Activated CD8-positive, alpha-beta memory T cell treated with anti-CD3 and anti-CD28 coated beads, Interleukin-2, amount 50 U/mL, for 24 hours (primary cell): ENCODE measurements around the gene HLA-F.

Source experiments
- DNase-seq: peaks from one replicate; pipeline ENCODE4 v3.0.0-alpha.2; 2020; ENCODE audit errors: extremely low read depth

Gene HLA-F

DNA sequence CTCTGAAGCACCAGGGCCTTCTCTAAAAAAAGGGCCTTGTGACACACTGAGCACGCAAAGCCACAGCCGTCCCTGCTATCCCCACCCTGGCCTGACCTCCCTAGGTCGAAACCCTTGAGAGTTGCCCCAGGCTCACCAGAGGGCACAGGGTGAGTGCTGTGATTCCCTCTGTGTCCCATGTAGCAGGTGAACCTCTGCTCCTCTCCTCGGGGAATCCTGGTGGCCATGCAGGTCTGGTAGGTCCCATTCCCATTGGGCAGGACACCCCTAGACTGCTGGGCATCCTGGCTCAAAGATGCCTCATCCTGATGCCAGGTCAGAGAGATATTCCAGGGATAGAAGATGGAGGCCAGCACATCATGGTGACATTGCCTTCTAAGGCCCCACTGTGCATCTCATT, 20.9 kb downstream of the HLA-F start:
- DNase-seq: no peak

DNA sequence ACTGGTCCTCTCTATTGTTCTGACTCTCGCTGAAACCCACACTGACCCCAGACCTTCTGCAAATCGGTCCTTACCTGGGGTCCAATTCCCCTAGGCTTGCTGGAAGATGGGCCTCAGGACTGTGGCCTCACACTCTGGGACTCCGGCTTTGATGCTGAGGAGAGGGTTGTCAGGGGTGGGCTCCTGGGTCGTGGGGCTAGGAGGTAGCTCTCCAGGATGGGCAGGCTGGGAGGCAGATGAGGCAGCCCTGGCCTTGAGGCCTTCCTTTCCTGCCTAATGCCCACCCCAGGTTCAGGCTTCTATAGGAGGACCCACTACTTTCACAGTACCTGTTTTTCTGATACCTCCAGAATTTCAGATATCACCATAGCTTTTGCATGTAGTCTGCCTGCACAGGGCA, 21.4 kb downstream of the HLA-F start:
- DNase-seq: no peak

DNA sequence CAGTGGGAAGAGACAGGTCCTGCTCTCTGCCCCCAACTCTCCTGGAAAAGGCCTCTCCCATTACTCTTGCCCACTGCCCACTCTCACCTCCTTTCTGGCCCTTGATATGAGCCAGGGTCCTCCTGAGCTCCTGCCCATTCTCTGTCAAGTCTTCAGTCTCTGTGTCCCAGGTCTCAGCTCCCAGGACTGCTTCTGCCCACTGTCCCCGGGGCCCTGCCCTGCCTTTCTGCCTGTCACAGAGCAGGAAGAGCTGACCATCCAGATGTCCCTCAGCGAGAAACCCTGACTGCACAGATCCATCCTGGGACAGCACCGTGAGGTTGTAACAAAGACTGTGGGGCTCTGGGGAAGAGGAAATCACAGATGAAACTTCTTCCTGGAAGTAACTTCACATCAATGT, 22.2 kb downstream of the HLA-F start:
- DNase-seq: no peak

GRCh38 chr6:29745855-29746449, 22.7 kb downstream of the HLA-F start:
- no peak for DNase-seq

GRCh38 chr6:29746846-29747687, 23.8 kb downstream of the HLA-F start:
- DNase-seq: no peak

- DNase-seq: no peak
Observed at GRCh38 chr6:29747688-29748250, 24.5 kb downstream of the HLA-F start.

DNA sequence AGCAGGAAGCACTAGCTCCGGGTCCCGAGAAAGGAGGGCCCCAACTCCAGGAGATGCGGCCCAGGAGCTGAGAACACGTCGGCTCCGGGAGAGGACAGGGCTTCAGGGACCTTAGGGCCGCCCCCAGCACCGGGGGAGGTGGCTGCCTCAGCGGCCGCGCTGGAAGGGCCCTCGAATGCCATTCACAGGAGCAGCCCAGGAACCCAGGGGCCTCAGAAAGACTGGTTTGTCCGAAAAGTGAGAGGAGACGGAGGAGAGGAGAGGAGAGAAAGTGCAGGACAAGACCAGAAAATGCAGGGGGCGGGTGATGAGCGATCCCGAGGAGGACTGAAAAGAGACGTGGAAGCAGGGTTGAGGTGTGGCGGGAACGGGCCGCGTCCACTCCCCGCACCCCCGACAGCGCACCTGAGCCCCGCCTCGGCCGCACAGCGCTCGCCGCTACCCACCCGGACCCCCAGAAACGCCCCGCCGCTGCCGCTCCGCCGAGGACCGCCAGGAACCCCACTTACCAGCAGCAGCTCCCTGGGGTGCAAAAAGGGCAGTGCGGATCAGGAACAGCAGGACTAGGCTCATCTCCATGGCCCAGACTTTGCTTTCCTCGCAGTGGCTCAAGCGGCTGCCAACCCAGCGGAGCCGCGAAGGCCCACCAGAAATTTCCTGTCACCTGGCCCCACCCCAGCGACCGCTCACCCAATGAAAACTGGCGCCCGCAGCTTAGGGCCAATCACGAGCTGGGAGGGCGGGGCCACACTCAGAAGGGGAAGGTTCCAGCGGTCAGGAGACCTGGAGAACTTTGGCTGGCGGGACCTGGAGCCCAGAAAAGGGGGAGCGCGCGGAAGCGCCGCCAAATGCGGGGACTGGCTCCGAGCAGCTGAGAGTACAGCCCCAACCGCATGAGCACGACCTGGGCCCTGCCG, 25.4 kb downstream of the HLA-F start:
- peak; percentile 44 for DNase-seq

DNA sequence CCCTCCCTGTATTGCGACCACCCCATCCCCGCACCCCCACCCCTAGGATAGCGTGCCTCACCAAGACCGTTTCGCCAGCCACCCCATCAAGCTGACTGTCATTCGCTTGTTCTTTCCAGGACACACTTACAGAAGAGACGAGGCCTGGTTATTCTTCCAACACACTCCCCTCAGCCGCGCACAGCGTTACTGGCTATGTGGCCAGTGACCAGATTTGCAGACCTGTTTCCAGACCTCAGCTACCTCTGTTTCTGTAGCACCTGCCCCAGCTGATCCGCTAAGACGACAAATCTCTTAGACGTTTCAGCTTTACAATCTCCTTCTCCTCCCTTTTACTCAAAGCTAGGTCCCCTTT, 26.1 kb downstream of the HLA-F start:
- DNase-seq: no peak

DNA sequence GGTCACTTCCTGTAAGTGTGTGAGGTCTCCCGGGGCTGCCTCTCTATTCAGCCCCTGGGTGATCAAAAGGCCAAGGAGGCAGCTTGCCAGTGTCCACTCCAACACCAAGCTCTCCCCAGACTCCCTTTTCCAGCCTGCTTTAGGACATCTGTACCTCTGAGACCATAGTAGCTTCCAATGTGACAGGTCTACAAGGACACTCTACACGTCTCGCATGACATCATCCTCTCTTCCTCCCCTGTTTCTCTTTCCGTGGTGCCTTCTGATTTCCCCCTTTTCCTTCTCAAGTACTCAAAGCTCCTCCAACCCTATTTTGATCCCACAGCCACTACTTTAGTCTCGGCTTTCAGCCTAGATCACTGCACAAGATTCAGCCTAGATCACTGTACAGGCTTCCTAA, 26.4 kb downstream of the HLA-F start:
- no peak for DNase-seq

DNA sequence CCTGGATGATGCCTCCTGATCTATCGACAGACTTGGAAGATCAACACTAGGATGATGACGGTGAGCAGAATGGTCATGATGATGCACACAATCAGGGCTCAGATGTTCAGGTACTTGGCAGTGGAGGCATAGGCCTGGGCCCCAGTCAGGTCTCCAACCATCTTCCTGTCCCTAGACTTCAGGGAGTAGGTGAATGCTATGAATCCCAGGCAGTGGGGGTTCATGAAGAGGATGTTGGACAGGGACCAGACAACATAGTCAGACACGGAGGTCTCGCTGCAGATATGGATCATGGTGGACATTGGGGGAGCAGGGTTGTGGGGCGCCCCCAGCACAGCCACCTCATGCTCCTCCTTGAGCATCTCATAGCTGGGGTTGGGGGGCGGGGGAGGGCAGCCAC, 27.5 kb downstream of the HLA-F start:
- DNase-seq: no peak

GRCh38 chr6:29751480-29751879, 28.2 kb downstream of the HLA-F start:
- DNase-seq: no peak

DNA sequence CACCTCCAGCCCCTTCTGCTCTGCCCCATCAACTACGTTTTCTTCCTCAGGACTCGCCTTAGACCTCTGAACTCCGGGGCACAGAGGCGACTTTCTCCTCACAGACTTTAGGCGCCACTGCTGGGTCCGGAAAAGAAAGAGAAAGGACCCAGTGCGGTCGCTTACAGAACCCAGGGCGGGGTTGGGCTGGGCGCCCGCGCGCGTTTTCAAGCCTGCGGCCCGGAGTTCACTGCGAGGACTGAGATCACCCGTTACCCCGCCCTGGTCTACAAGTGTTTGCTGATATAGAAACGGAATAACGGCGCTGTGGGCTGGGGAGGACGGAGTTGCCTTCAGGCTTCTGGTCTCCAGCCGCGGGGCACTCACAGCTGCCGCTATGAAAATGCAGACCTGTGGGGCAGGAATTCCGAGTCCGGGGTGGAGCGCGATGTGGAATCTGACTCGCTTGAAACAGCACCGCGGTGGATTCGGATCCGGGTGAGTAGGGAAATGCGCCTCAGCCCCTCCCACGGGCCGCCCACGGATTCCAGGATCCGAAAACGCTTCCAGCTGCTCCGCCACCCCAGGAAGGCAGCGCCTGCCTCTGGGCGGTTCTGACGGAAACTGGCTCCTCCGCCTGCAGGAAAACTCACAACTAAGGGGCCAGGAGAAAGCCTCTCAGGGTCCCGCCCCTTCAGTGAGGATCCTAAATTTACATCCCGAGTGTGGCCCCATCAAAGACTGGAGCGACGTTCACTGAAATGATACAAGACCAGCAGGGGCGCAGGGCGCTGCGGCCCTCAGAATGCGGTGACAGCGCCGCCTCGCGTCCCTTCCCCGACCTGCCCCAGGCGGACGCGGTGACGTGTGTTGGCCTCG, 29.4 kb downstream of the HLA-F start:
- DNase-seq: peak; percentile 49

DNA sequence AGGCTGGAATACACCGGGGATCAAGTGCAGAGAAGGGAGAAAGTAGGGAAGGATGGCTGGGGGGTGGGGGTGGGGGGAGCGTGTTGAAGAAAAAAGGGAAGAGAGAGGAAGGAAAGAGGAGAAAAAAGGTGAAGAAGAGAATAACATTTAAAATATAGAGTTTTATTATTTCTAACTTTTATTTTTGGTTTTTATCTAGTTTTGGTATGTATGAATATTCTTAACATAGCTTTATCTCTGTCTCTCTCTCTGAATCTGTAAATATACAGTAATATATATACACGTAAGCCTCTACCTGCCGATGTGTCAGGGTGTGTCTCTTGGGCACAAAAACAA, 30.0 kb downstream of the HLA-F start:
- no peak for DNase-seq

DNA sequence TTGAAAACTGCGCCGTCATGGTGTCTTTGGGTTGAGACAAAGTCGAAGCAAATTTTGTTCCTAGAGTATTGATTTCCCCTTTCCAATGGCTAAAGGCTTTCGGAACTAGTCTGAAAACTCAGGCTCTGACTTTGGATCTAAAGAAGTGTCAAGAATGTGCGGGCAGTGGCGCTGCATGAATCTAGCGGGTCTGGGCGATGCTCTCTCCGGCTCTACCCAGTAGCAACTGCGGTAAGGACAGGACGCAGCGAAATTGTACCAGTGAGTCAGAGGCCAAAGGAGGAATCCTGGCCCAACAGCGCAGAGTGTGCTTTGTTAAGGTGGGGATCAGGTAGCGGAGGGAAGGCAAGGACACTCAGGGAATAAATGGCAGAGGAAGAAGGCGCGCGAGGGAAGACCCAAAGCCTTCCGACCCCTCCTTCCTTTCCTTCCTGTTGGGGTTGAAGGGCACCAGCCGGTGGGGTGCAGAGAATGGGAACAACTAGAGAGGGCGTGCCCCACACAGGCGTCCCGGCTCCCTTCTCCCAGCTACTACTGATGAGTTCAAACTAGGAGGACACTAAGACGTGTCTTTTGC, 32.1 kb downstream of the HLA-F start:
- no peak for DNase-seq

DNA sequence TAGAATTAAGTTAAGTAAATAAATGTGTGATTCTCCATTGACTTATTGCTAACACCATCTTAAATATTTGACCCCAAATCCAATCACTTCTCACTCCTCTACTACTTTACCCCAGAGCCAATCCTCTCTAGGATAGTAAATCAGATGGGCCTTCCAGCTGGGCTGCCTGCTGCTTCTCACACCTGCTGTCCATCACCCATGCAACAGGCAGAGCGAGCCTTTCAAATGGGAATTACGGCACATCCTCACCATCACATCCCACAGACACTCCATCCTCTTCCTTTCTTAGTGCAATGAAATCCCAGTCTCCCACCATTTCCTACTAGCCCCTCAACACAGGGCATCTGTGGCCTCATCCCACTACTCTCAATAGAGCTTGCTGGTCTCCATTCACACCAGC, 34.0 kb downstream of the HLA-F start:
- DNase-seq: no peak

- no peak for DNase-seq
Observed at GRCh38 chr6:29757701-29758293, 34.6 kb downstream of the HLA-F start.

DNA sequence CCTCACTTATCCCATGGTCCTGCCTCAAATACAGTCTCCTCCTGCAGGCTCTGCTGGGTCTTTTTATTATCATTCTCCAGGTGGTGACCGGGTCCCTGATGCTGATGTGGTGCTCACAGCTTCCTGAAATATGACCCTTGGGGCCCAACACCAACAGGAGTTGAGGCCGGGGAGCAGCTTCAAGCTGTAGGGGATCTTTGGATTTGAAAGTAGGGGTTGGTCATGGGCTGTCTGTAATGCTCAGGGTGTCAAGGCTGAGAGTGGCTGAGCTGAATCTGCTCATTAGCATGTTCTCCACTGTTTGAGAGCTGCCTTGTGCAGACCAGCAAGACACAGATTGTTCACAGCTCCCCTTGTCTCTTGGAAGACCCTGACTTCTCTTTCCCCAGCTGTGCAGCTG, 35.5 kb downstream of the HLA-F start:
- DNase-seq: no peak

DNA sequence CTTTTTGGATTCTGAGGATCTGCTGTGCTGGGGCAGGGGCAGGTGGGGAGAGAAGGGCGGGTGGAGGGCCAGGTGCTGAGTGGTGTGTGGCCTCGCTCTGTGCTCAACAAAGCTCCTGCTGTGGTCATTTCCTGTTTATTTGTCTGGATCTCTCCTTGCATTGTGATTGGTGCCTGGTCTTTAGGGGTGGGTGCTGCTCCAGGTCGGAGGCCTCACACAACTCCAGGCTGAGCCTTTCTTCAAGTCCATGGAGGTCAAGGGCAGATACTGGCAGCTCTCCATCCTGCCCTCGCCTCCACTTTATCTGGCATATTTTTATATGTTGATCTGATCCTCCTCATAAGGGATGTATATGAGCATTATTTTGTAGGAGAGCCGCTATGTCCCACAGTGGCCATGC, 36.2 kb downstream of the HLA-F start:
- no peak for DNase-seq

DNA sequence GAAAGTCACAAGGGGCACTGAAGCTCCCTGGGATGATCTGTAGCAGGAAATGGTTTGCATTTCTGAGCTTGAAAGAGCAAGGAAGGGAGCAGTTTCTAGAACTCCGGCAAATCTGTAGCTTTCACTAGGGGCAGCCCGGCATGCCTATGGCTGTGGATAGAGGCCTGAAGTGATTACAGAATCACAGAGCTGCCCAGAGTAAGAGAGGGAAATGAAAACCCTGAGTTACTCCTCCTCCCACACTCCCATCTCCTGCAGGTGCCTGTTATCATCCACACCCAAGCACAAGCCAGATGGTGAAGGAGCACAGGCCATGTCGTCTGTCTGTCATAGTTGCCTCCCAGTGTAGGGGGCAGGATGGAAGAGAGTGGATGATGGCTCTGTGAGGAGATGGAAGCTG, 37.1 kb downstream of the HLA-F start:
- no peak for DNase-seq

DNA sequence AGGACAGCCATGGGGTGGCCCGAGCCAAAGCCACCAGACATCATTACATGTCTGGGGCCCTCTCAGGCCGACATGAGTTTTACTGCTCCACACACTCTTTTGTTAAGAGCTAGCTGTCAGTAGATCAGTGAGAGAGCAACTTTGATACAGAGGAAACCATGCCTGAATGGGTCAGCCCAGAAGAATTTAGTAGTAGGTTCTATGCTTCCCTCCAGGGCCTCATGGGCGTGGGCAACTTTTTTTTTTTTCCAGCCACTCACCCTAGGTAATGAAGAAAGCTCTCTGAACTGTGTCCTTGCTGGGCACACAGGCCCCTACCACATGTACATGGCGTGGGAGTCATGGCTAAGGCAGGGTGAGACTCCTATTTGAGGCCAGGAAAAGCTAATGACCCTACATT, 38.8 kb downstream of the HLA-F start:
- DNase-seq: no peak

DNA sequence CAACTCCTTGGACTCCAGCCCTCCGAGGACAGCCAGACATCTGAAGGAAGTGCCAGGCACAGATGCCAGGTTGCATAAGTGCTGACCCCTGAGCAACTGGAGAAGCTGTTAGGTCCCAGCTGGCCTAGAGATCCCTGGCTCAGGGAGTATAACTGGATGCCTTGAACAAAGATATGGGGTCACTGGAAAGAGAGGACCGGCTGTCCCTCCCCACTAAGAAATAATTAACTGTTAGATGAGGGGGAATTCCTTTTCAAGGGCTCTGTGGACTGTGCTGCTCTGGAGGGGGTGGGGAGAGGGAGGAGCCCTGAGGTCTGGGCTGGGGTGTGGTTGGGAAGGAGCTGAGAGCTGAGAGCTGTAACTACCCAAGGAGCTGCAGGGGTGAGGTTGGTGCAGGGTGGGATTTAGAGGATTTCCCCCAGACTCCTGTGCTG, 39.6 kb downstream of the HLA-F start:
- no peak for DNase-seq
